GM21825 (cell line): ENCODE results near the gene AP5Z1.
"Not testable (repeated sequence)": the region's sequence is repeated elsewhere in the genome, so short reads cannot be mapped to it uniquely, and the experiment has no call there.

Source experiments
- ATAC-seq: cut with Tn5 transposase; IDR thresholded peaks from one replicate; pipeline ENCODE4 v1.9.1; 2021; ENCODE audit warnings: mild to moderate bottlenecking, moderate library complexity; ENCODE audit not compliant: unreplicated experiment

The AP5Z1 gene

GRCh38 chr7:4787541-4787940, 12.1 kb downstream of the AP5Z1 start:
- no peak for ATAC-seq

- no peak for ATAC-seq
Observed at GRCh38 chr7:4787947-4788626, 12.7 kb downstream of the AP5Z1 start.

GRCh38 chr7:4788627-4789189, 13.3 kb downstream of the AP5Z1 start:
- no peak for ATAC-seq

GRCh38 chr7:4789194-4790077, 14.0 kb downstream of the AP5Z1 start:
- no peak for ATAC-seq

- no peak for ATAC-seq
Observed at GRCh38 chr7:4790078-4790465, 14.6 kb downstream of the AP5Z1 start.

- no peak for ATAC-seq
Observed at GRCh38 chr7:4790516-4790991, 15.1 kb downstream of the AP5Z1 start.

GRCh38 chr7:4791101-4791737, 15.8 kb downstream of the AP5Z1 start:
- no peak for ATAC-seq

- ATAC-seq, result peak; percentile 47
Observed at GRCh38 chr7:4791738-4792536, 16.5 kb downstream of the AP5Z1 start.

- peak; percentile 2 for ATAC-seq
Observed at GRCh38 chr7:4792537-4793126, 17.2 kb downstream of the AP5Z1 start.

GRCh38 chr7:4793385-4793993, 18.1 kb downstream of the AP5Z1 start:
- not testable (repeated sequence) for ATAC-seq

- not testable (repeated sequence) for ATAC-seq
Observed at GRCh38 chr7:4794171-4794570, 18.7 kb downstream of the AP5Z1 start.

- no peak for ATAC-seq
Observed at GRCh38 chr7:4794591-4795350, 19.3 kb downstream of the AP5Z1 start.

GRCh38 chr7:4796453-4796852, 21.0 kb downstream of the AP5Z1 start:
- ATAC-seq, result no peak

- peak; percentile 67 for ATAC-seq
Observed at GRCh38 chr7:4797858-4798705, 22.7 kb downstream of the AP5Z1 start.

- ATAC-seq, result no peak
Observed at GRCh38 chr7:4798706-4799235, 23.3 kb downstream of the AP5Z1 start.

- ATAC-seq, result no peak
Observed at GRCh38 chr7:4799508-4800268, 24.3 kb downstream of the AP5Z1 start.

GRCh38 chr7:4800487-4800886, 25.1 kb downstream of the AP5Z1 start:
- no peak for ATAC-seq
